Measurements from ENCODE around the gene NTM. TPM values are rescaled to one million over a fixed set of nuclear protein-coding genes. Genes with fewer than 3 reads are reported as not detected.

The NTM gene
- total RNA-seq, 1 experiment from 2014 or later, result 0.73 TPM

GRCh38 chr11:131823772-131824171, 453.4 kb downstream of the NTM start:
- no peak for TF ChIP-seq CTCF (IDR thresholded peaks at IDR 0.05; ENCODE audit: insufficient read depth in 1 of 2, low read depth in 1 of 2, low read length in 1 of 2, severe bottlenecking in 1 of 2, unreplicated experiment in 1 of 2)
- Histone ChIP-seq H3K9me3 (no peaks in the 10 kb centered on the region), H3K27me3 (replicated peaks; ENCODE audit: control insufficient read depth, insufficient read depth, low read length) (no peaks in the 10 kb centered on the region), H3K4me1 (no peaks in the 10 kb centered on the region), H3K36me3 (ENCODE audit: control insufficient read depth, insufficient read depth, low read length) (no peaks in the 10 kb centered on the region), H3K4me3 (ENCODE audit: low read depth, low read length) (no peak overlapping the region)
- Mint-ChIP-seq H3K9me3 (ENCODE audit: unreplicated experiment) (no peaks in the 10 kb centered on the region), H3K4me3 (ENCODE audit: unreplicated experiment) (no peak overlapping the region), H3K27me3 (ENCODE audit: insufficient read depth, unreplicated experiment) (peaks cover 13% of the 10 kb centered on the region), H3K4me1 (ENCODE audit: low read depth, unreplicated experiment) (no peaks in the 10 kb centered on the region), H3K36me3 (ENCODE audit: insufficient read depth, unreplicated experiment) (no peaks in the 10 kb centered on the region), H3K27ac (ENCODE audit: unreplicated experiment) (no peak overlapping the region)
- POLR2A ChIA-PET, result no interaction called here
- BruUV-seq (replicated peaks), result no TSS peak
- CTCF ChIA-PET, result no interaction called here
- no peak for DNase-seq
- intact Hi-C loops (cut with micrococcal nuclease; ENCODE audit: unreplicated experiment), result no loop called here

DNA sequence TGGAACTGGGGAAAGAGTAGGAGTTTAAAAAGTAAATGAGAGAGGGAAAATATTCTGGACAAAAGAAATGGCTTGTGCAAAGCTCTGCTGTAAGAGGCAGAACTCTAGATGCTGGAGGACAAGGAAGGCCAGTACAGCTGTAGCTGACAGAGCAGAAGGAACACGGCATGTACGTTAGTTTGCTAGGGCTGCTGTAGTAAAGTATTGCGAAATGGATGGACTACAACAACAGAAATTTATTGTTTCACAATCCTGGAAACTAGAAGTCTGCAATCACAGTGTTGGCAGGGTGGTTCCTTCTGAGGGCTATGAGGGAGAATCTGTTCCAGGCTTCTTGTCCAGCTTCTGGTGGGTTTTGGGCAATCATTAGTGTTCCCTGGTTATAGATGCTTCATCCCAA, 454.4 kb downstream of the NTM start:
- peaks cover 11% of the 10 kb centered on the region for H3K27me3 Mint-ChIP-seq (ENCODE audit: insufficient read depth, unreplicated experiment)
- no peak overlapping the region for H3K27ac Mint-ChIP-seq (ENCODE audit: unreplicated experiment)
- BruUV-seq (replicated peaks), result no TSS peak
- POLR2A ChIA-PET, result no interaction called here
- intact Hi-C loops (cut with micrococcal nuclease; ENCODE audit: unreplicated experiment), result no loop called here
- no peak for TF ChIP-seq CTCF (IDR thresholded peaks at IDR 0.05; ENCODE audit: insufficient read depth in 1 of 2, low read depth in 1 of 2, low read length in 1 of 2, severe bottlenecking in 1 of 2, unreplicated experiment in 1 of 2)
- no peaks in the 10 kb centered on the region for H3K4me1 Mint-ChIP-seq (ENCODE audit: low read depth, unreplicated experiment)
- no peak for DNase-seq
- no peaks in the 10 kb centered on the region for H3K36me3 ChIP-seq (ENCODE audit: control insufficient read depth, insufficient read depth, low read length)
- H3K4me3 Mint-ChIP-seq (ENCODE audit: unreplicated experiment), result no peak overlapping the region
- no peaks in the 10 kb centered on the region for H3K9me3 ChIP-seq
- no peaks in the 10 kb centered on the region for H3K4me1 ChIP-seq
- H3K27me3 ChIP-seq (replicated peaks; ENCODE audit: control insufficient read depth, insufficient read depth, low read length), result no peaks in the 10 kb centered on the region
- H3K4me3 ChIP-seq (ENCODE audit: low read depth, low read length), result no peak overlapping the region
- no peaks in the 10 kb centered on the region for H3K9me3 Mint-ChIP-seq (ENCODE audit: unreplicated experiment)
- no peaks in the 10 kb centered on the region for H3K36me3 Mint-ChIP-seq (ENCODE audit: insufficient read depth, unreplicated experiment)
- CTCF ChIA-PET, result no interaction called here

DNA sequence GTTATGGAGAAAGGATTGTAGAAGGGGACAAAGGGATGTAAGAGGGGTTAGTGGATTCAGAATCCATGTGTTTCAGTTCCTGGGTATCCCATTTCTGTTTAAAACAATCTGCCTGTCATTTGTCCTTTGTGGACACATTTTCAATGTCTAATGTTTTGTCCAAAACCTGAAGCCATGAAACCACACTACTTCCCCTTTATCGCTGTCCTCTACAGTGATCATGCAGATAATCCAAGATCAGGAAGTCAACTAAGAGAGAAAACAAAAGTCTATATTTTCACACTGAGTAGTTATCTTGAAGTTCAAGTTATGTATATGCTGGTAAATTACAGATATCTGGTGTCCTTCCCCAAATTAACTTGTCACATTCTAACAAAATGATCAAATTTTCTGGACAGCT, 457.0 kb downstream of the NTM start:
- Mint-ChIP-seq H3K4me3 (ENCODE audit: unreplicated experiment) (no peak overlapping the region), H3K27ac (ENCODE audit: unreplicated experiment) (no peak overlapping the region), H3K9me3 (ENCODE audit: unreplicated experiment) (no peaks in the 10 kb centered on the region), H3K4me1 (ENCODE audit: low read depth, unreplicated experiment) (no peaks in the 10 kb centered on the region), H3K36me3 (ENCODE audit: insufficient read depth, unreplicated experiment) (no peaks in the 10 kb centered on the region), H3K27me3 (ENCODE audit: insufficient read depth, unreplicated experiment) (peaks cover 5% of the 10 kb centered on the region)
- CTCF ChIA-PET, result no interaction called here
- Histone ChIP-seq H3K27me3 (replicated peaks; ENCODE audit: control insufficient read depth, insufficient read depth, low read length) (no peaks in the 10 kb centered on the region), H3K9me3 (no peaks in the 10 kb centered on the region), H3K4me1 (no peaks in the 10 kb centered on the region), H3K4me3 (ENCODE audit: low read depth, low read length) (no peak overlapping the region), H3K36me3 (ENCODE audit: control insufficient read depth, insufficient read depth, low read length) (no peaks in the 10 kb centered on the region)
- TF ChIP-seq CTCF (IDR thresholded peaks at IDR 0.05; ENCODE audit: insufficient read depth in 1 of 2, low read depth in 1 of 2, low read length in 1 of 2, severe bottlenecking in 1 of 2, unreplicated experiment in 1 of 2), result no peak
- no TSS peak for BruUV-seq (replicated peaks)
- no peak for DNase-seq
- intact Hi-C loops (cut with micrococcal nuclease; ENCODE audit: unreplicated experiment), result no loop called here
- POLR2A ChIA-PET, result no interaction called here

Measured in Caco-2 (cell line).